ENCODE measurements around the gene PI4K2B.

- TF ChIP-seq CTCF (conservative IDR thresholded peaks at IDR 0.05; ENCODE audit: low read length) (no peak), EZH2phosphoT487 (IDR thresholded peaks at IDR 0.05; ENCODE audit: borderline replicate concordance) (no peak)
These were observed 63.9 kb downstream of the PI4K2B start for GRCh38 chr4:25297528-25298242.

All from Loucy (cell line).